ENCODE measurements around the gene TWF2. TPM values are rescaled to one million over a fixed set of nuclear protein-coding genes. Genes with fewer than 3 reads are reported as not detected.
"Not testable (repeated sequence)": the region's sequence is repeated elsewhere in the genome, so short reads cannot be mapped to it uniquely, and the experiment has no call there.

TWF2 gene
- 180 and 202 TPM in 2 replicates for total RNA-seq (2014; rRNA removed; shearing (Covaris generic))
- polyA plus RNA-seq (2015; cell fraction: cytosol; rRNA removed) = 188 and 212 TPM in 2 replicates
- polyA plus RNA-seq (2015; cell fraction: nucleus; rRNA removed) = 166 and 185 TPM in 2 replicates

- peak; percentile 73 for DNase-seq (ENCODE audit: low read depth)
Observed at GRCh38 chr3:52238761-52239701, at the start of gene TWF2. TWF2 (minus strand) TSS chr3:52239158; CDS start chr3:52239016, 142 bp downstream.

- DNase-seq (ENCODE audit: low read depth) = no peak
Observed at GRCh38 chr3:52288674-52289073, 49.7 kb upstream of the TWF2 start.

GRCh38 chr3:52286777-52287110, 47.8 kb upstream of the TWF2 start:
- no peak for DNase-seq (ENCODE audit: low read depth)

- DNase-seq (ENCODE audit: low read depth) = not testable (repeated sequence)
Observed at GRCh38 chr3:52284051-52284450, 45.1 kb upstream of the TWF2 start.

- no peak for DNase-seq (ENCODE audit: low read depth)
Observed at GRCh38 chr3:52283306-52283705, 44.3 kb upstream of the TWF2 start.

- DNase-seq (ENCODE audit: low read depth) = no peak
Observed at GRCh38 chr3:52281981-52282801, 43.2 kb upstream of the TWF2 start.

- DNase-seq (ENCODE audit: low read depth) = no peak
Observed at GRCh38 chr3:52280050-52280461, 41.1 kb upstream of the TWF2 start.

GRCh38 chr3:52279596-52279995, 40.6 kb upstream of the TWF2 start:
- no peak for DNase-seq (ENCODE audit: low read depth)

- DNase-seq (ENCODE audit: low read depth) = peak; percentile 87
Observed at GRCh38 chr3:52278510-52279069, 39.6 kb upstream of the TWF2 start, which contains the start of gene WDR82. WDR82 (minus strand) TSS chr3:52278649; CDS start chr3:52278361, 288 bp downstream.

- peak; percentile 50 for DNase-seq (ENCODE audit: low read depth)
Observed at GRCh38 chr3:52277972-52278509, 39.1 kb upstream of the TWF2 start.

- peak; percentile 62 for DNase-seq (ENCODE audit: low read depth)
Observed at GRCh38 chr3:52277071-52277964, 38.4 kb upstream of the TWF2 start.

GRCh38 chr3:52274781-52275180, 35.8 kb upstream of the TWF2 start:
- DNase-seq (ENCODE audit: low read depth) = not testable (repeated sequence)

GRCh38 chr3:52272831-52273230, 33.9 kb upstream of the TWF2 start:
- DNase-seq (ENCODE audit: low read depth) = no peak

GRCh38 chr3:52272172-52272571, 33.2 kb upstream of the TWF2 start:
- DNase-seq (ENCODE audit: low read depth) = not testable (repeated sequence)

- no peak for DNase-seq (ENCODE audit: low read depth)
Observed at GRCh38 chr3:52270252-52270754, 31.3 kb upstream of the TWF2 start.

GRCh38 chr3:52269776-52270175, 30.8 kb upstream of the TWF2 start:
- DNase-seq (ENCODE audit: low read depth) = no peak

GRCh38 chr3:52268036-52268435, 29.1 kb upstream of the TWF2 start:
- DNase-seq (ENCODE audit: low read depth) = no peak

- DNase-seq (ENCODE audit: low read depth) = no peak
Observed at GRCh38 chr3:52265387-52265786, 26.4 kb upstream of the TWF2 start.

- no peak for DNase-seq (ENCODE audit: low read depth)
Observed at GRCh38 chr3:52262447-52262846, 23.5 kb upstream of the TWF2 start.

GRCh38 chr3:52259448-52259847, 20.5 kb upstream of the TWF2 start:
- DNase-seq (ENCODE audit: low read depth) = no peak

Measured in HT1080 (cell line).